OCI-LY7 (cell line): ENCODE results near the gene LEMD1. TPM values are rescaled to one million over a fixed set of nuclear protein-coding genes. Genes with fewer than 3 reads are reported as not detected.
A peak's percentile ranks its signal among the peaks of the same experiment; 100 is the strongest.
"Not testable (repeated sequence)": the region's sequence is repeated elsewhere in the genome, so short reads cannot be mapped to it uniquely, and the experiment has no call there.

Experiments used
- BruUV-seq: library from RNA; stranded (reverse); fragments of 400-500 nt; replicated peaks from 2 replicates; lab custom pipeline; 2021; lab: Mats Ljungman, UMichigan
- CTCF ChIA-PET: fragments of 300-600 bp; sonication (Branson Sonifier 250); formaldehyde crosslinking; loops from one replicate; lab custom pipeline; 2022; ENCODE audit warnings: antibody characterized with exemption; ENCODE audit not compliant: unreplicated experiment; lab: Charles Lee
- POLR2A ChIA-PET: fragments of 300-600 bp; sonication (Branson Sonifier 250); formaldehyde crosslinking; loops from one replicate; lab custom pipeline; 2022; ENCODE audit warnings: antibody characterized with exemption; lab: Charles Lee
- DNase-seq: peaks from one replicate; pipeline ENCODE4 v3.0.0-alpha.2; 2015; ENCODE audit warnings: low spot score
- H2AFZ ChIP-seq: fragments of 200-600 bp; sonication (generic), shearing (Covaris generic); 2 replicates; pipeline ENCODE4 v1.6.1; 2014; ENCODE audit warnings: mild to moderate bottlenecking, antibody characterized with exemption, low read length, moderate library complexity
- H3K27ac ChIP-seq: fragments of 200-600 bp; sonication (generic); 2 replicates; pipeline ENCODE4 v1.5.1; 2014; ENCODE audit warnings: mixed run types, low read depth, mild to moderate bottlenecking, moderate library complexity, low read length, inconsistent platforms; ENCODE audit not compliant: poor library complexity, severe bottlenecking
- H3K36me3 ChIP-seq: fragments of 200-600 bp; sonication (generic); 2 replicates; pipeline ENCODE4 v1.6.1; 2014; ENCODE audit warnings: mild to moderate bottlenecking, antibody characterized with exemption, low read length, moderate library complexity, mixed read lengths; ENCODE audit not compliant: insufficient read depth
- H3K4me1 ChIP-seq: fragments of 200-600 bp; sonication (generic); 2 replicates; pipeline ENCODE4 v1.5.1; 2014; ENCODE audit warnings: mild to moderate bottlenecking, low read length; ENCODE audit not compliant: insufficient read depth, poor library complexity, severe bottlenecking
- H3K4me2 ChIP-seq: fragments of 200-600 bp; sonication (generic); 2 replicates; pipeline ENCODE4 v1.6.1; 2014; ENCODE audit warnings: mild to moderate bottlenecking, low read length
- H3K4me3 ChIP-seq: fragments of 200-600 bp; sonication (generic); 2 replicates; pipeline ENCODE4 v1.5.1; 2014; ENCODE audit warnings: mild to moderate bottlenecking, low read depth, low read length; ENCODE audit not compliant: poor library complexity, severe bottlenecking
- H3K79me2 ChIP-seq: fragments of 200-600 bp; sonication (generic); 2 replicates; pipeline ENCODE4 v1.6.1; 2016; ENCODE audit warnings: low read depth, mild to moderate bottlenecking, low read length, moderate library complexity, mixed read lengths; ENCODE audit not compliant: insufficient read depth
- H3K9me2 ChIP-seq: fragments of 200-600 bp; sonication (generic); 2 replicates; pipeline ENCODE4 v1.6.1; 2016; ENCODE audit warnings: mild to moderate bottlenecking, low read length, mixed read lengths; ENCODE audit not compliant: insufficient read depth
- H3K9me3 ChIP-seq: fragments of 200-600 bp; sonication (generic); 2 replicates; pipeline ENCODE4 v1.6.1; 2014; ENCODE audit warnings: mild to moderate bottlenecking, mixed run types, low read length, mixed read lengths
- H4K20me1 ChIP-seq: fragments of 200-600 bp; sonication (generic); 2 replicates; pipeline ENCODE4 v1.6.1; 2014; ENCODE audit warnings: mild to moderate bottlenecking, antibody characterized with exemption, low read length, moderate library complexity, mixed read lengths; ENCODE audit not compliant: insufficient read depth
- EZH2phosphoT487 ChIP-seq: fragments of 200-600 bp; sonication (generic); IDR thresholded peaks from 2 replicates; pipeline ENCODE4 v1.6.1; 2018; ENCODE audit warnings: low read depth, borderline replicate concordance, mild to moderate bottlenecking, mixed run types, antibody characterized with exemption, low read length, moderate library complexity, mixed read lengths
- intact Hi-C: fragments of 100-400 bp; cut with micrococcal nuclease; formaldehyde crosslinking; loops from one replicate; pipeline ENCODE4 v1.10.0; 2022; ENCODE audit not compliant: unreplicated experiment
- total RNA-seq, 2 experiments: library from RNA; depleted of rRNA in 1 of 2; stranded (reverse); fragments of >200 nt in 1 of 2; shearing (Covaris generic) in 1 of 2; gene quantifications; 2 replicates each; pipeline ENCODE4 v1.2.3, GENCODE V29; 2014 to 2022
- TF ChIP-seq, protein P1 (sequence below): fragments of 200-600 bp; sonication (generic); conservative IDR thresholded peaks from 2 replicates; pipeline ENCODE4 v1.5.1; 2014; ENCODE audit warnings: mild to moderate bottlenecking, antibody characterized with exemption, low read length, moderate library complexity, mixed read lengths

Gene LEMD1
- total RNA-seq, 2 experiments from 2014 or later = 0.44 to 0.63 TPM

DNA sequence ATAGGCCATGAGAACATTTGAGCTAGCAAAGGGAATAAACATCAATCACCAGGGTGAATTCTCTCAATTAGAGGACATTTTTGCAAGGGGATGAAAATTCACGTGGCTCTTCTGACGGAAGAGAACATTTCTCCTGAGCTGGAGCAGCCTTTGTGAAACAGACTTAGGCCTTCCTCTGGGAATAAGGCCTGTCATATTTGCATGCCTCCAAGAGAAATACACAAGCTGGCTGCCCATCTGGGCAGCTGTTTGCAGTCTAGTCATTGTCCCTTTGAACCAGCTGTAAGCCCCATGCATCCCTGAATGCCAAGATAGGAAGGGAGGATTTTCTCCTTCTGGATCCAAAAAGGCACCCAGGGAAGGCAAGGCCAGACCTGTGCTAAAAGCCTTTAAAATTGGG is 5.5 kb downstream of the LEMD1 start:
- POLR2A ChIA-PET = no interaction called here
- Histone ChIP-seq H3K4me2 (no peak overlapping the region), H3K79me2 (no peaks in the 10 kb centered on the region), H4K20me1 (no peaks in the 10 kb centered on the region), H3K4me1 (no peaks in the 10 kb centered on the region), H3K27ac (no peak overlapping the region), H3K4me3 (no peak overlapping the region), H3K36me3 (no peaks in the 10 kb centered on the region), H3K9me2 (no peaks in the 10 kb centered on the region), H2AFZ (no peak overlapping the region), H3K9me3 (no peaks in the 10 kb centered on the region)
- CTCF ChIA-PET = no interaction called here
- no peak for DNase-seq
- no TSS peak for BruUV-seq
- no peak for TF ChIP-seq EZH2phosphoT487
- intact Hi-C loops = no loop called here

DNA sequence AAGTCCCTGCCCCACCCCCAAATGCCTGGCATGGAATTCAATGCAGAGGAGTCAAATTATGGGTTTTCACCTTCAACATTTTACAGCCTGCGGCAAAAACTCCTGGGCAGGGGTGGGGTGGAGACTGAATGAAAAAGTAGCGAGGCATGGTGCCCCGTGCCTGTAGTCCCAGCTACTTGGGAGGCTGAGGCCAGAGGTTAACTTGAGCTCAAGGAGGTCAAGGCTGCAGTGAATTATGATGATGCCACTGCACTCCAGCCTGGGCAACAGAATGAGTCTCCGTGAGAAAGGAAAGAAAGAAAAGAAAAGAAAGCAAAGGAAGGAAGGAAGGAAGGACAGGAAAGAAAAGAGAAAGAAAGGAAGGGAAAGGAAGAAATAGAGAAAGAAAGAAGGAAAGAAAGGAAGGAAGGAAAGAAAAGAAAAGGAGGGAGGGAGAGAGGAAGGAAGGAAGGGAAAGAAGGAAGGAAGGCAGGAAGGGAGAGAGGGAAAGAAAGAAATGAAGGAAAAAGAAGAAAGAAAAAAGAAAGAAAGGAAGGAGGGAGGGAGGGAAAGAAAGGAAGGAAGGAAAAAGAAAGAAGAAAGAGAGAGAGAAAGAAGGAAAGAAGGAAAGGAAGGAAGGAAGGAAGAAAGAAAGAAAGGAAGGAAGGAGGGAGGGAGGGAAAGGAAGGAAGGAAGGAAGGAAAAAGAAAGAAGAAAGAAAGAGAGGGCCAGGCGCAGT is 11.1 kb downstream of the LEMD1 start:
- no peak for DNase-seq
- Histone ChIP-seq H3K9me2 (no peaks in the 10 kb centered on the region), H3K79me2 (no peaks in the 10 kb centered on the region), H3K4me1 (no peaks in the 10 kb centered on the region), H4K20me1 (no peaks in the 10 kb centered on the region), H3K9me3 (no peaks in the 10 kb centered on the region), H3K36me3 (no peaks in the 10 kb centered on the region), H3K4me2 (no peak overlapping the region), H3K4me3 (no peak overlapping the region), H2AFZ (no peak overlapping the region), H3K27ac (no peak overlapping the region)
- no peak for TF ChIP-seq EZH2phosphoT487
- TF ChIP-seq, protein P1, sequence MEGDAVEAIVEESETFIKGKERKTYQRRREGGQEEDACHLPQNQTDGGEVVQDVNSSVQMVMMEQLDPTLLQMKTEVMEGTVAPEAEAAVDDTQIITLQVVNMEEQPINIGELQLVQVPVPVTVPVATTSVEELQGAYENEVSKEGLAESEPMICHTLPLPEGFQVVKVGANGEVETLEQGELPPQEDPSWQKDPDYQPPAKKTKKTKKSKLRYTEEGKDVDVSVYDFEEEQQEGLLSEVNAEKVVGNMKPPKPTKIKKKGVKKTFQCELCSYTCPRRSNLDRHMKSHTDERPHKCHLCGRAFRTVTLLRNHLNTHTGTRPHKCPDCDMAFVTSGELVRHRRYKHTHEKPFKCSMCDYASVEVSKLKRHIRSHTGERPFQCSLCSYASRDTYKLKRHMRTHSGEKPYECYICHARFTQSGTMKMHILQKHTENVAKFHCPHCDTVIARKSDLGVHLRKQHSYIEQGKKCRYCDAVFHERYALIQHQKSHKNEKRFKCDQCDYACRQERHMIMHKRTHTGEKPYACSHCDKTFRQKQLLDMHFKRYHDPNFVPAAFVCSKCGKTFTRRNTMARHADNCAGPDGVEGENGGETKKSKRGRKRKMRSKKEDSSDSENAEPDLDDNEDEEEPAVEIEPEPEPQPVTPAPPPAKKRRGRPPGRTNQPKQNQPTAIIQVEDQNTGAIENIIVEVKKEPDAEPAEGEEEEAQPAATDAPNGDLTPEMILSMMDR = no peak
- intact Hi-C loops = no loop called here
- POLR2A ChIA-PET = interaction anchor here (0.5 to 0.6 kb wide), 2 partner anchors 17 to 146 kb away, joined by 3 to 6 read pairs; no protein-coding TSS in a partner anchor
- BruUV-seq = no TSS peak
- CTCF ChIA-PET = no interaction called here

- Histone ChIP-seq H3K4me3 (no peak overlapping the region), H3K4me1 (no peaks in the 10 kb centered on the region), H3K4me2 (no peak overlapping the region), H3K9me2 (no peaks in the 10 kb centered on the region), H4K20me1 (no peaks in the 10 kb centered on the region), H3K9me3 (no peaks in the 10 kb centered on the region), H2AFZ (no peak overlapping the region), H3K36me3 (no peaks in the 10 kb centered on the region), H3K79me2 (no peaks in the 10 kb centered on the region), H3K27ac (no peak overlapping the region)
- no TSS peak for BruUV-seq
- intact Hi-C loops = no loop called here
- DNase-seq = no peak
- POLR2A ChIA-PET = no interaction called here
- CTCF ChIA-PET = no interaction called here
- no peak for TF ChIP-seq EZH2phosphoT487
- TF ChIP-seq, protein P1 = no peak
Measured at GRCh38 chr1:205407970-205408369, 13.9 kb downstream of the LEMD1 start.

DNA sequence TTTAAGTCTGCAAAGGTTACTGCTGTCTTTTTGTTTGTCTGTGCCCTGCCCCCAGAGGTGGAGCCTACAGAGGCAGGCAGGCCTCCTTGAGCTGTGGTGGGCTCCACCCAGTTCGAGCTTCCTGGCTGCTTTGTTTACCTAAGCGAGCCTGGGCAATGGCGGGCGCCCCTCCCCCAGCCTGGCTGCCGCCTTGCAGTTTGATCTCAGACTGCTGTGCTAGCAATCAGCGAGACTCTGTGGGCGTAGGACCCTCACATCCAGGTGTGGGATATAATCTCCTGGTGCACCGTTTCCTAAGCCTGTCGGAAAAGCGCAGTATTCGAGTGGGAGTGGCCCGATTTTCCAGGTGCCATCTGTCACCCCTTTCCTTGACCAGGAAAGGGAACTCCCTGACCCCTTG is 15.6 kb downstream of the LEMD1 start:
- H3K4me3 ChIP-seq, CTCF ChIA-PET, H4K20me1 ChIP-seq, H3K9me2 ChIP-seq, H3K27ac ChIP-seq, H3K36me3 ChIP-seq, H3K4me2 ChIP-seq, intact Hi-C loops, H3K79me2 ChIP-seq, DNase-seq, BruUV-seq, POLR2A ChIA-PET, H3K9me3 ChIP-seq, H3K4me1 ChIP-seq: not testable (repeated sequence)
- H2AFZ ChIP-seq = peak overlapping the region; percentile 31; the same call in 1 of the 2 replicates

DNA sequence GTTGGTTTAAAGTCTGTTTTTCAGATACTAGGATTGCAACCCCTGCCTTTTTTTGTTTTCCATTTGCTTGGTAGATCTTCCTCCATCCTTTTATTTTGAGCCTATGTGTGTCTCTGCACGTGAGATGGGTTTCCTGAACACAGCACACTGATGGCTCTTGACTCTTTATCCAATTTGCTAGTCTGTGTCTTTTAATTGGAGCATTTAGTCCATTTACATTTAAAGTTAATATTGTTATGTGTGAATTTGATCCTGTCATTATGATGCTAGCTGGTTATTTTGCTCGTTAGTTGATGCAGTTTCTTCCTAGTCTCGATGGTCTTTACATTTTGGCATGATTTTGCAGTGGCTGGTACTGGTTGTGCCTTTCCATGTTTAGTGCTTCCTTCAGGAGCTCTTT is 17.4 kb downstream of the LEMD1 start:
- H3K4me2 ChIP-seq, intact Hi-C loops, H2AFZ ChIP-seq, H3K9me2 ChIP-seq, H3K4me3 ChIP-seq, BruUV-seq, H4K20me1 ChIP-seq, POLR2A ChIA-PET, DNase-seq, H3K27ac ChIP-seq, CTCF ChIA-PET, H3K4me1 ChIP-seq, H3K9me3 ChIP-seq, H3K36me3 ChIP-seq, H3K79me2 ChIP-seq: not testable (repeated sequence)
